ENCODE data around the gene PPP2R1B. TPM values are rescaled to one million over a fixed set of nuclear protein-coding genes. Genes with fewer than 3 reads are reported as not detected.

PPP2R1B gene
- total RNA-seq, 1 experiment from 2014 or later, result 29.7 TPM

Other genes starting within 250 kb of the PPP2R1B start
- gene LAYN, start 225.7 kb downstream of the PPP2R1B start, total RNA-seq (2014; rRNA removed; shearing (Covaris generic)), result 94.6 and 104 TPM in 2 replicates
- 5.6 and 9.6 TPM in 2 replicates for gene SIK2, start 163.9 kb downstream of the PPP2R1B start, total RNA-seq (2014; rRNA removed; shearing (Covaris generic))
- gene ALG9, start 105.2 kb upstream of the PPP2R1B start, total RNA-seq (2014; rRNA removed; shearing (Covaris generic)), result 22.9 and 24.9 TPM in 2 replicates
- 2.5 and 3.7 TPM in 2 replicates for gene FDXACB1, start 112.8 kb upstream of the PPP2R1B start, total RNA-seq (2014; rRNA removed; shearing (Covaris generic))
- 1.7 and 8.6 TPM in 2 replicates for gene CFAP68, start 113.2 kb upstream of the PPP2R1B start, total RNA-seq (2014; rRNA removed; shearing (Covaris generic))
- 0.97 and 3.1 TPM in 2 replicates for gene CRYAB, start 145.4 kb upstream of the PPP2R1B start, total RNA-seq (2014; rRNA removed; shearing (Covaris generic))
- not detected in 2 replicates for gene HSPB2, start 146.3 kb upstream of the PPP2R1B start, total RNA-seq (2014; rRNA removed; shearing (Covaris generic))
- gene C11orf52, start 152.5 kb upstream of the PPP2R1B start, total RNA-seq (2014; rRNA removed; shearing (Covaris generic)), result not detected in 2 replicates
- 8.4 and 10.3 TPM in 2 replicates for gene DIXDC1, start 171.0 kb upstream of the PPP2R1B start, total RNA-seq (2014; rRNA removed; shearing (Covaris generic))